Measurements from ENCODE around the gene SDSL.

DNA sequence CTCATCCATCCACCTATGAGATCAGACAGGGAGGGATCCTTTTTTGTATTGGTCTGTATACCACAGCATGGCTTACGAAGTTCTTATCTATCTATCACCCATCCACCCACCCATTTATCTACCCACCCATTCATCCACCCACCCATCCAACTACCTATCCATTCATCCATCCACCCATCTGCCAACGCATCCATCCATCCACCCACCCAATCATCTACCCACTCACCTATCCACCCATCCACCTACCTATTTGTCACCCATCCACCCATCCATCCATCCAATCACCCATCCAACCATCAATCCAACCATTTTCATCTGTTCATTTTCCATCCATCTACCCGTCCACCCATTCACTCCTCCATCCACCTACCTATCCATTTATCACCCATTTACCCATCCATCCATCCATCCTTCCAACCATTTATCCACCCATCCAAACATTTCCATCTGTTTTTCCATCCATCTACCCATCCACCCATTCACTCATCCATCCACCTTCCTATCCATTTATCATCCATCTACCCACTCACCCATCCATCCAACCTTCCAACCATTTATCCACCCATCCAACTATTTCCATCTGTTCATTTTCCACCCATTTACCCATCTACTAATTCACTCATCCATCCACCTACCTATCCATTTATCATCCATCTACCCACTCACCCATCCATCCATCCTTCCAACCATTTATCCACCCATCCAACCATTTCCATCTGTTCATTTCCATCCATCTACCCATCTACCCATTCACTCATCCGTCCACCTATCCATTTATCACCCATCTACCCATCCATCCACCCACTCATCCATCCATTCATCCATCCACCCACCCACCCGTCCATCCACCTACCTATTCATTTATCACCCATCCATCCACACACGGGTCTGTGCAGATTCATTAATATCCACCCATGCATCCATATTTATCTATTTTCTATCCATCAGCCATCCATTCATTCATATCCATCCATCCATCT is 31.8 kb upstream of the SDSL start:
- TF ChIP-seq CTCF (IDR thresholded peaks at IDR 0.05) (no peak), CBFB (CRISPR knock-in tag; IDR thresholded peaks at IDR 0.05; ENCODE audit: low read depth) (no peak), NR3C1 (CRISPR knock-in tag; conservative IDR thresholded peaks at IDR 0.05; ENCODE audit: low read depth) (no peak), CREB1 (CRISPR knock-in tag; IDR thresholded peaks at IDR 0.05) (no peak), TCF7 (CRISPR knock-in tag; IDR thresholded peaks at IDR 0.05; ENCODE audit: low read depth) (no peak), ZNF416 (CRISPR knock-in tag; IDR thresholded peaks at IDR 0.05) (no peak), SMAD3 (CRISPR knock-in tag; IDR thresholded peaks at IDR 0.05; ENCODE audit: borderline replicate concordance) (no peak), AFF4 (CRISPR knock-in tag; IDR thresholded peaks at IDR 0.05; ENCODE audit: borderline replicate concordance) (no peak), ZNF317 (CRISPR knock-in tag; IDR thresholded peaks at IDR 0.05; ENCODE audit: borderline replicate concordance, low read depth) (no peak), GTF2I (CRISPR knock-in tag; conservative IDR thresholded peaks at IDR 0.05) (no peak), MAX (CRISPR knock-in tag; IDR thresholded peaks at IDR 0.05) (no peak), NFYB (CRISPR knock-in tag; conservative IDR thresholded peaks at IDR 0.05; ENCODE audit: low read depth) (no peak), USF2 (CRISPR knock-in tag; IDR thresholded peaks at IDR 0.05) (no peak)
- TF ChIP-seq, protein P1, sequence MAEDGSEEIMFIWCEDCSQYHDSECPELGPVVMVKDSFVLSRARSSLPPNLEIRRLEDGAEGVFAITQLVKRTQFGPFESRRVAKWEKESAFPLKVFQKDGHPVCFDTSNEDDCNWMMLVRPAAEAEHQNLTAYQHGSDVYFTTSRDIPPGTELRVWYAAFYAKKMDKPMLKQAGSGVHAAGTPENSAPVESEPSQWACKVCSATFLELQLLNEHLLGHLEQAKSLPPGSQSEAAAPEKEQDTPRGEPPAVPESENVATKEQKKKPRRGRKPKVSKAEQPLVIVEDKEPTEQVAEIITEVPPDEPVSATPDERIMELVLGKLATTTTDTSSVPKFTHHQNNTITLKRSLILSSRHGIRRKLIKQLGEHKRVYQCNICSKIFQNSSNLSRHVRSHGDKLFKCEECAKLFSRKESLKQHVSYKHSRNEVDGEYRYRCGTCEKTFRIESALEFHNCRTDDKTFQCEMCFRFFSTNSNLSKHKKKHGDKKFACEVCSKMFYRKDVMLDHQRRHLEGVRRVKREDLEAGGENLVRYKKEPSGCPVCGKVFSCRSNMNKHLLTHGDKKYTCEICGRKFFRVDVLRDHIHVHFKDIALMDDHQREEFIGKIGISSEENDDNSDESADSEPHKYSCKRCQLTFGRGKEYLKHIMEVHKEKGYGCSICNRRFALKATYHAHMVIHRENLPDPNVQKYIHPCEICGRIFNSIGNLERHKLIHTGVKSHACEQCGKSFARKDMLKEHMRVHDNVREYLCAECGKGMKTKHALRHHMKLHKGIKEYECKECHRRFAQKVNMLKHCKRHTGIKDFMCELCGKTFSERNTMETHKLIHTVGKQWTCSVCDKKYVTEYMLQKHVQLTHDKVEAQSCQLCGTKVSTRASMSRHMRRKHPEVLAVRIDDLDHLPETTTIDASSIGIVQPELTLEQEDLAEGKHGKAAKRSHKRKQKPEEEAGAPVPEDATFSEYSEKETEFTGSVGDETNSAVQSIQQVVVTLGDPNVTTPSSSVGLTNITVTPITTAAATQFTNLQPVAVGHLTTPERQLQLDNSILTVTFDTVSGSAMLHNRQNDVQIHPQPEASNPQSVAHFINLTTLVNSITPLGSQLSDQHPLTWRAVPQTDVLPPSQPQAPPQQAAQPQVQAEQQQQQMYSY (CRISPR knock-in tag; IDR thresholded peaks at IDR 0.05) = no peak
